Liver (tissue), 9 donors: Measurements from ENCODE around the gene ZBTB7A. TPM values are rescaled to one million over a fixed set of nuclear protein-coding genes. Genes with fewer than 3 reads are reported as not detected.

Experiments used
- DNase-seq: peaks from one replicate; pipeline ENCODE4 v3.0.0-alpha.2; 2017; ENCODE audit warnings: low spot score
- H3K27ac ChIP-seq, 2 donors: one replicate each; pipeline ENCODE4 v1.7.0; 2013; ENCODE audit warnings: inconsistent platforms in 2 of 2, low read length in 2 of 2, control low read depth in 1 of 2, low read depth in 1 of 2, mild to moderate bottlenecking in 1 of 2
- H3K27me3 ChIP-seq, 4 donors: one replicate each; pipeline versions ENCODE4 v1.6.1 to v1.7.0; 2013; ENCODE audit warnings: low read length in 3 of 4, inconsistent platforms in 1 of 4, mild to moderate bottlenecking in 1 of 4, moderate library complexity in 1 of 4; ENCODE audit not compliant: control insufficient read depth in 4 of 4, insufficient read depth in 4 of 4
- H3K36me3 ChIP-seq, 4 donors: one replicate each; pipeline versions ENCODE4 v1.6.1 to v1.7.0; 2013; ENCODE audit warnings: low read length in 3 of 4, mild to moderate bottlenecking in 3 of 4, low read depth in 1 of 4, moderate library complexity in 1 of 4; ENCODE audit not compliant: control insufficient read depth in 4 of 4, insufficient read depth in 3 of 4
- H3K4me1 ChIP-seq, 4 donors: one replicate each; pipeline versions ENCODE4 v1.6.1 to v1.7.0; 2013; ENCODE audit warnings: low read length in 3 of 4, mild to moderate bottlenecking in 3 of 4, moderate library complexity in 1 of 4; ENCODE audit not compliant: control insufficient read depth in 4 of 4, insufficient read depth in 4 of 4
- H3K4me3 ChIP-seq, 3 donors: one replicate each; pipeline versions ENCODE4 v1.6.1 to v1.7.0; 2013; ENCODE audit warnings: low read length in 3 of 3, control low read depth in 1 of 3, low read depth in 1 of 3, mild to moderate bottlenecking in 1 of 3
- H3K9ac ChIP-seq, 2 donors: one replicate each; pipeline ENCODE4 v1.7.0; 2013; ENCODE audit warnings: low read length in 2 of 2, mild to moderate bottlenecking in 2 of 2, moderate library complexity in 2 of 2, control low read depth in 1 of 2, low read depth in 1 of 2
- H3K9me3 ChIP-seq, 4 donors: one replicate each; pipeline versions ENCODE4 v1.6.1 to v1.7.0; 2013; ENCODE audit warnings: low read length in 3 of 4; ENCODE audit not compliant: control insufficient read depth in 4 of 4
- ATF3 ChIP-seq: IDR thresholded peaks from 2 replicates; pipeline ENCODE4 v1.6.1; 2016; ENCODE audit warnings: antibody characterized with exemption
- CTCF ChIP-seq: fragments of 150-350 bp; IDR thresholded peaks from 2 replicates; pipeline ENCODE4 v1.5.1; 2017; ENCODE audit warnings: improper control_type of control experiment, low read depth, low read length; ENCODE audit not compliant: missing input control
- EGR1 ChIP-seq, 2 donors: IDR thresholded peaks; 2 replicates each; pipeline ENCODE4 v1.6.1; 2016 to 2018; ENCODE audit warnings: antibody characterized with exemption in 2 of 2, low read depth in 2 of 2
- FOXA1 ChIP-seq: IDR thresholded peaks from 2 replicates; pipeline ENCODE4 v1.6.1; 2016; ENCODE audit warnings: antibody characterized with exemption
- FOXA2 ChIP-seq: IDR thresholded peaks from 2 replicates; pipeline ENCODE4 v1.6.1; 2016; ENCODE audit warnings: antibody characterized with exemption
- GABPA ChIP-seq, 2 donors: IDR thresholded peaks in 1 of 2; conservative IDR thresholded peaks in 1 of 2; 2 replicates each; pipeline ENCODE4 v1.6.1; 2016; ENCODE audit warnings: antibody characterized with exemption in 2 of 2, mild to moderate bottlenecking in 1 of 2, moderate library complexity in 1 of 2
- HNF4A ChIP-seq, 2 donors: conservative IDR thresholded peaks; 2 replicates each; pipeline ENCODE4 v1.6.1; 2016; ENCODE audit warnings: antibody characterized with exemption in 2 of 2, mild to moderate bottlenecking in 2 of 2
- HNF4G ChIP-seq: IDR thresholded peaks from 2 replicates; pipeline ENCODE4 v1.6.1; 2016; ENCODE audit warnings: antibody characterized with exemption
- JUND ChIP-seq, 2 donors: IDR thresholded peaks; 2 replicates each; pipeline ENCODE4 v1.6.1; 2016; ENCODE audit warnings: antibody characterized with exemption in 2 of 2
- MAX ChIP-seq: IDR thresholded peaks from 2 replicates; pipeline ENCODE4 v1.6.1; 2016; ENCODE audit warnings: antibody characterized with exemption
- NR2F2 ChIP-seq: IDR thresholded peaks from 2 replicates; pipeline ENCODE4 v1.6.1; 2016; ENCODE audit warnings: antibody characterized with exemption
- RAD21 ChIP-seq, 2 donors: IDR thresholded peaks; 2 replicates each; pipeline ENCODE4 v1.6.1; 2016; ENCODE audit warnings: antibody characterized with exemption in 2 of 2, mild to moderate bottlenecking in 2 of 2
- REST ChIP-seq: IDR thresholded peaks from 2 replicates; pipeline ENCODE4 v1.6.1; 2016; ENCODE audit warnings: antibody characterized with exemption, mild to moderate bottlenecking
- RXRA ChIP-seq, 2 donors: IDR thresholded peaks; 2 replicates each; pipeline ENCODE4 v1.6.1; 2017 to 2018; ENCODE audit warnings: antibody characterized with exemption in 2 of 2, mild to moderate bottlenecking in 1 of 2
- SP1 ChIP-seq: IDR thresholded peaks from 2 replicates; pipeline ENCODE4 v1.6.1; 2018; ENCODE audit warnings: antibody characterized with exemption, mild to moderate bottlenecking
- TAF1 ChIP-seq: conservative IDR thresholded peaks from 2 replicates; pipeline ENCODE4 v1.6.1; 2016; ENCODE audit warnings: antibody characterized with exemption, mild to moderate bottlenecking
- YY1 ChIP-seq: IDR thresholded peaks from 2 replicates; pipeline ENCODE4 v1.6.1; 2016; ENCODE audit warnings: antibody characterized with exemption, mild to moderate bottlenecking
- WGBS: extraction: QIAGEN DNeasy Blood & Tissue Kit; methylation state at CpG from one replicate; pipeline ENCODE4 v1.1.7; 2013; 5-methylcytosine and 5-hydroxymethylcytosine counted together
- polyA plus RNA-seq, 2 donors: library from polyadenylated mRNA; stranded (reverse) in 1 of 2; unstranded in 1 of 2; fragments of 200-250 nt in 1 of 2; fragments of >200 nt in 1 of 2; fragmentation: Nextera tagmentation in 1 of 2; extraction: Ambion mirVana in 1 of 2; gene quantifications; one replicate each; pipeline versions ENCODE4 v1.2.1 to v1.2.3, GENCODE V29; 2013 to 2015
- total RNA-seq, 2 donors: library from RNA; depleted of rRNA; stranded (reverse); fragments of >200 nt; gene quantifications; one replicate each; pipeline ENCODE4 v1.2.3, GENCODE V29; 2014
- donor health status: healthy.
- donor health status: healthy.
- donor health status: healthy.
- donor health status: healthy.
- donor health status: healthy.

The ZBTB7A gene
- total and polyA plus RNA-seq, 4 donors = 2.9 to 28.9 (median 17.6) TPM

- 98% methylated on average over 6 of the region's 6 CpGs for WGBS
- Histone ChIP-seq H3K4me3 (no peak overlapping the region), H3K9ac (no peak overlapping the region), H3K4me1 (peaks cover 0 to 4% (median 0%) of the 10 kb centered on the region in 4 donors), H3K9me3 (no peaks in the 10 kb centered on the region), H3K27me3 (no peaks in the 10 kb centered on the region), H3K36me3 (peaks cover 1 to 33% (median 16%) of the 10 kb centered on the region in 4 donors), H3K27ac (no peak overlapping the region)
- DNase-seq = no peak
- TF ChIP-seq GABPA (IDR thresholded peaks at IDR 0.05 in 1 of 2, conservative IDR thresholded peaks at IDR 0.05 in 1 of 2) (no peak), NR2F2 (no peak), MAX (no peak), REST (no peak), EGR1 (IDR thresholded peaks at IDR 0.05; ENCODE audit: low read depth in 2 of 2) (no peak), RXRA (IDR thresholded peaks at IDR 0.05) (no peak), SP1 (no peak), YY1 (no peak), JUND (IDR thresholded peaks at IDR 0.05) (no peak), ATF3 (no peak), FOXA1 (no peak), HNF4A (conservative IDR thresholded peaks at IDR 0.05) (no peak), RAD21 (IDR thresholded peaks at IDR 0.05) (no peak), HNF4G (no peak), FOXA2 (no peak), CTCF (no peak)
Measured at GRCh38 chr19:4030552-4030951, 36.1 kb downstream of the ZBTB7A start.

GRCh38 chr19:4029247-4029614 is 37.5 kb downstream of the ZBTB7A start:
- 95% methylated on average over 18 of the region's 18 CpGs for WGBS
- peaks cover 0 to 35% (median 17%) of the 10 kb centered on the region in 4 donors for H3K36me3 ChIP-seq
- H3K4me3 ChIP-seq = no peak overlapping the region
- no peaks in the 10 kb centered on the region for H3K9me3 ChIP-seq
- no peak overlapping the region for H3K9ac ChIP-seq
- no peak overlapping the region for H3K27ac ChIP-seq
- no peak for DNase-seq
- TF ChIP-seq RAD21 (IDR thresholded peaks at IDR 0.05) (no peak), TAF1 (no peak), RXRA (IDR thresholded peaks at IDR 0.05) (no peak), GABPA (IDR thresholded peaks at IDR 0.05 in 1 of 2, conservative IDR thresholded peaks at IDR 0.05 in 1 of 2) (no peak), SP1 (no peak), JUND (IDR thresholded peaks at IDR 0.05) (no peak), ATF3 (no peak)
- peaks cover 0 to 4% (median 0%) of the 10 kb centered on the region in 4 donors for H3K4me1 ChIP-seq
- H3K27me3 ChIP-seq = no peaks in the 10 kb centered on the region
